HG03457 (cell line): ENCODE results near the gene SHISA5.
"Not testable (repeated sequence)": the region's sequence is repeated elsewhere in the genome, so short reads cannot be mapped to it uniquely, and the experiment has no call there.

Source experiments
- ATAC-seq: cut with Tn5 transposase; IDR thresholded peaks from one replicate; pipeline ENCODE4 v1.9.1; 2021; ENCODE audit warnings: moderate number of reproducible peaks; ENCODE audit not compliant: unreplicated experiment

The SHISA5 gene

GRCh38 chr3:48478626-48479555 is 25.1 kb downstream of the SHISA5 start:
- no peak for ATAC-seq

- ATAC-seq: no peak
Measured at GRCh38 chr3:48477959-48478520, 25.9 kb downstream of the SHISA5 start.

GRCh38 chr3:48476426-48477053 is 27.4 kb downstream of the SHISA5 start:
- no peak for ATAC-seq

DNA sequence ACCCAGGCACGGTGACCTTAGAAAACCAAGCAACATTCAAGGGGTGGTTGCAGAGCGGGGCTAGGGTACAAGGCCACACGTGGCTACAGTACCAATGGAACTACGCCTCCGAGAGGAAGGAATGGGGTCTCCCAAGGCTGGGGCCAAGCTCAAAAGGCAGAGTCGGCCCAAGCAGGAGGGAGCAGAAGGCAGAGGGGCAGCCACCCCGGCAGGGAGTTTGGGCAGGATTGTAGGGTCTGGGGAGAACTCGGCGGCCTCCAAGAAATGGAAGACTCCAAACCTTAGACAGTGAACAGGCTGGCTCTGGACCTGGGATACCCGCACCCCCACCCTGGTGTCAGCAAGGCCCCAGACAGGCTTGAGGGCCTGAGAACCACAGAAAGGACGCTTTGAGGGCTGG is 28.8 kb downstream of the SHISA5 start:
- ATAC-seq: no peak

DNA sequence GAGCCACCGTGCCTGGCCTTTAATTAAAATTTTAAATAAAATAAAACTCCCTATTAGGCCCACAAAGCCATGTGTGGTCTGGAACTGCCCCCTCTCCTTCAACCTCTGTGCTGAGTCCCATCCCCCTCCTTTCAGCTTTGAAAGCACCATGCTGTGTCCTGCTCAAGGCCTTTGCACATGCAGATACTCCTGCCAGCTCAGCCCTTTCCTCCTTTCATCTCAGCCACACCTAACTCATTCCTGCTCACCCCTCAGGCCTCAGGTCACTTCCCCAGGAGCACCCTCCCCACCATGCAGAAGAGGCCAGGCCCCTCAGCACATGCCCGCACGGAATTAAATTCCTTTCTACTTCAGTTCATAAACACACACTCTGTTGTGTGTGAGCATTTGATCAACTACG is 29.4 kb downstream of the SHISA5 start:
- no peak for ATAC-seq

GRCh38 chr3:48474031-48474430 is 29.9 kb downstream of the SHISA5 start:
- ATAC-seq: not testable (repeated sequence)

- no peak for ATAC-seq
Measured at GRCh38 chr3:48473617-48473952, 30.4 kb downstream of the SHISA5 start.

- ATAC-seq: peak; percentile 56
Measured at GRCh38 chr3:48472923-48473616, 30.9 kb downstream of the SHISA5 start.

DNA sequence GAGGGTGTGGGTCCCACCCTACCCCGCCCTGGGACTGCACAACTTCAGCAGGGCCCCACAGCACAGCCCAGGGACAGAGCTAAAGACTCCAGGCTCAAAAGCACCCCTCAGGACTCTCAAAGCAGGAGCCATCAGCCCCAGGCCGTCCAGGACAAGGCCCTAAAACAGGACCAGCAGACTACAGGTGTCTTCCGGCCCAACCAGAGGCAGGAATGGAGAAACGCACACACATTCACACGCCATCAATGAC is 31.4 kb downstream of the SHISA5 start:
- ATAC-seq: no peak

GRCh38 chr3:48470286-48470685 is 33.7 kb downstream of the SHISA5 start:
- no peak for ATAC-seq

DNA sequence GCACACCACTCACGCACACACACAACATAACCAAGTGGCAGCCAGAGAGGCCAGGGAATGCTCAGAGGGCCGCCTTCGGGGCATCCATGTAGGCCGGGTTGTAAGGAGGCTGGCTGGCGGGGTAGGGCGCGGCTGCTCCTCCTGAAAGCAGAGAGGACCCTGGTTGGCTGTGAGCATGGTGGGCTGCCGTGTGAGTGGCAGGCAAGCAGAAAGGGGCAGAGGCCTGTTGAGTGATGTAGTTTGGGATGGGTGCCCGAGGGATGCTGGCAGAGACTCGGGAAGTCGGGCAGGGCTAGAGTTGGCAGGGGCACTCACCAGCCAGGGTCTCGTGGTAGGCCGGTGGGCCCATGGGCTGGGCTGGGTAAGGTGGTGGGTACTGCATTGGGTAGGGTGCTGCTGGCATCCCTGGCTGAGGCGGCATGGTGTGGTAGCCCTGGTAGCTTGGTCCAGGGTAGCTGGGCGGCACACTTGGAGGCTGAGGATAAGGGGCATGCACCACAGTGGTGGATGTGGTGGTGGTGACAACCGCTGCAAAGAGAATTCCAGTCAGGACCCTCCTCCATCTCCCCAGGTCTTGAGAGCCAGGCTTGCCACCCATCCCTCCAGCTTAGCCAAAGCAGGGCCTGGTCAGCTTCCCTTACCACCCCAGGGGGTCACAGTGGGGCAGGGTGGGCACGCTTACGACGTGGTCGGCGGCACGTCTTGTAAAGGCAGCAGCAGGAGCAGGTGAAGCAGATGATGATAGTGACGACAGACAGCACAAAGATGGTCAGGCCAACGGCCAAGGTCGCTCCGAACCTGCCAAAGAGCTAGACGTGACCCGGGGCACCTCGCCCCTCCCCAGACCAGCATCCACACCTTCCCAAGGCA is 34.7 kb downstream of the SHISA5 start:
- ATAC-seq: no peak

- no peak for ATAC-seq
Measured at GRCh38 chr3:48468329-48468731, 35.6 kb downstream of the SHISA5 start.

DNA sequence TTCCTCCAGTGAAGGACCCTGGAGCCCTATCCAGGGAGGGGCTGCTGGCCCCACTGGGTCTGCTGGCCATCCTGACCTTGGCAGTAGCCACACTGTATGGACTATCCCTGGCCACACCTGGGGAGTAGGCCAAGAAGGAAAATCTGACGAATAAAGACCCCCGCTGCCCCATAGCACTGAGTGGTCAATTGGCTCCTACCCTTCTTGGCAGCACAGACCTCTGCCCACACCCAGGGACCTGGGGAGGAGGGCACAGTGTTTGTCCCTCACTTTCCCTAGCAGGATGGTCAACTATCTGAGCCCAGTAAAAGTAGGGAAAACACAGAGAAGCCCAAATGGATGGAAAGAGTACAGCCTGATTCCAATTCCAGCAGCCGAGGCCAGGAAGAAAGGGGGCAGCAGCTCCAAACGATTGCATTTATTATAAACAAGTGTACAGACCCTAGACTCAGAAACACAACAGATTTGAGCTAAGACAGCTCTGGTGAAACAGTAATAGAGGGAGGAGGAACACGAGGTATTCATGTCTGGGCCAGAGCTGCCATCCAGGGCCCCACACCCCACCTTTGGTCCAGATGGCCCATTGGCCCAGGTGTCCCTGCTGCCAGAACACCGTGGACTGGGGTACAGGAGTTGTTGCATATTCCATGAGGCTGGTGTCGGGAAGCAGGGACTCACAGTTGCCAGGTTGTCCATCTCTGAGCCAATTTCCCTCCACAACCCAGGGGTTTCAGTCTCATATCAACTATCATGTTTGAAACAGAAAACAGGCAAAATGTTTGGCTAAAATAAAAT is 36.3 kb downstream of the SHISA5 start:
- ATAC-seq: no peak

DNA sequence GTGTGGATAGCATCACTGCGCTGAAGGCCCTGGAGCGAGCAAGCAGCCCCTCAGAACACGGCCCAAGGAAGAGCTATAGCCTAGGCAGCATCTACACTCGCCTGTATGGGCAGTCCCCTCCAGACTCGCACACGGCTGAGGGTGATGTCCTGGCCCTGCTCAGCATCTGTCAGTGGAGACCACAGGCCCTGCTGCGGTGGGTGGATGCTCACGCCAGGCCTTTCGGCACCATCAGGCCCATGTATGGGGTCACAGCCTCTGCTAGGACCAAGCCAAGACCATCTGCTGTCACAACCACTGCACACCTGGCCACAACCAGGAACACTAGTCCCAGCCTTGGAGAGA is 36.9 kb downstream of the SHISA5 start:
- no peak for ATAC-seq

- ATAC-seq: no peak
Measured at GRCh38 chr3:48466386-48467109, 37.4 kb downstream of the SHISA5 start.

GRCh38 chr3:48465531-48466378 is 38.2 kb downstream of the SHISA5 start:
- peak; percentile 42 for ATAC-seq

DNA sequence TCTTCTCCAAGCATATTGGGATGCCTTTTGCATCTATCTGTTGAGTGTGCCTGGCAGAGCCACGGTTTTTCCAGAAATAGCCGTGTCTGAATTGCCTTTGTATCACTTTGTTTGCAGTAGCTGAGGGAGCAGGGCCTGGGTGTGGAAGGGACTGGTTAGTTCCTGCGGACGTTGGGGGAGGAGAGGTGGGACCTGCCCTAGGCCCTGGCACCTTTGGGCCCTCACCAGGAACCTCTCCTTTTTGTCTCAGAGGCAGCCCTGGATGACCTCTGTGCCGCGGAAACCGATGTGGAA is 38.8 kb downstream of the SHISA5 start:
- no peak for ATAC-seq

- ATAC-seq: no peak
Measured at GRCh38 chr3:48464713-48465221, 39.2 kb downstream of the SHISA5 start.

- no peak for ATAC-seq
Measured at GRCh38 chr3:48463703-48464102, 40.3 kb downstream of the SHISA5 start.
